DMS53 treated with DMSO at 0.1 percent for 48 hours (cell line): ENCODE measurements around the gene UQCRC2.
"Not testable (repeated sequence)": the region's sequence is repeated elsewhere in the genome, so short reads cannot be mapped to it uniquely, and the experiment has no call there.

Experiments used
- DNase-seq: peaks from one replicate; lab custom pipeline; 2025; ENCODE audit not compliant: unreplicated experiment; lab: John Stamatoyannopoulos, UW

UQCRC2 gene

DNA sequence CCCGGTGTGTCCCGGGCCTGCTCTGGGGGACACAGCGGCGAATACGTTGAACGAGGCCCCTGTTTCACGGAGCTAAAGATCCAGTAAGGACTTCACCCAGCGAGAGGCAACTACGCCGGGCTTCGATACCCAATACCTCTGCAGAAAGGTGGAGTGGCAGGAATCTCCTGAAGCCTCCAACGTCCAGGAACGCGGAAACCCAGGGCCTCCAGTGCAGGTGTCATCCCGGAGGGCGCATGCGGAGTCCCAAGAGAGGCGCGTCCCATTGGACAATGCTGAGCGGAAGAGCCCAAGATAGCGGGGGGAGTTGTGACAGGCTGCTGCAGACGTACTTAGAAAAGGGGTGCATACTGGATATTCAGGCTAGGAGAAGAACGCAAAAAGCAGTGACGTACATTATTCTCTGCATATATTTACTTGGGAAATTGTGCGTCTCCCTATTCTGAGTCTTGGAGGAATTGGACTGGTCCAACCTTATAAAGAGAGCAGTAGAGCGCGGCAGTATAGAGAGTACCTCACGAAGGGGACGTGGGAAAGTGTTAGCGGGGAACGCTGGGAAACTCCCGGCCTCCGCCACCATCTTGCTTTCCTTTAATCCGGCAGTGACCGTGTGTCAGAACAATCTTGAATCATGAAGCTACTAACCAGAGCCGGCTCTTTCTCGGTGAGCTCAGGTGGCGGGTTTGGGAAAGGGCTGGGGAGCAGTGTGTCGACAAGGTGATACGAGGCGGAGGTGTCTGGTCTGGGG is at the start of gene UQCRC2:
UQCRC2 (plus strand) TSS at position 569 of the 748 bp plus-strand sequence; CDS start at position 632, 63 bp downstream.
- DNase-seq: peak; percentile 96

DNA sequence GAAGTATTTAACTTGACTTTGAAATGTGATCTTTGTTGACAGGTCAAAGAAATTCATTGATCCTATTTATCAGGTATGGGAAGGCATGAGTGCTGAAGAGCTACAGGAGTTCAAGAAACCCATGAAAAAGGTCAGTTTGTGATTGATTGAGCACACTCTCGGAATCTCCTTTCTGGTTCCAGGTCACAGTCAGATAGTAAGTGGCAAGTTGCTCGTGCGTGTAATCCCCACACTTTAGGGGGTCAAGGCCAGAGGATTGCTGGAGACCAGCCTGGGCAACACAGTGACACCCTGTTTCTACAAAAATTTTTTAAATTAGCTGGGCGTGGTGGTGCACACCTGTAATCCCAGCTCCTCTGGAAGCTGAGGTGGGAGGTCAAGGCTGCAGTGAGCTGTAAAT is 20.5 kb upstream of the UQCRC2 start:
- DNase-seq: not testable (repeated sequence)

DNA sequence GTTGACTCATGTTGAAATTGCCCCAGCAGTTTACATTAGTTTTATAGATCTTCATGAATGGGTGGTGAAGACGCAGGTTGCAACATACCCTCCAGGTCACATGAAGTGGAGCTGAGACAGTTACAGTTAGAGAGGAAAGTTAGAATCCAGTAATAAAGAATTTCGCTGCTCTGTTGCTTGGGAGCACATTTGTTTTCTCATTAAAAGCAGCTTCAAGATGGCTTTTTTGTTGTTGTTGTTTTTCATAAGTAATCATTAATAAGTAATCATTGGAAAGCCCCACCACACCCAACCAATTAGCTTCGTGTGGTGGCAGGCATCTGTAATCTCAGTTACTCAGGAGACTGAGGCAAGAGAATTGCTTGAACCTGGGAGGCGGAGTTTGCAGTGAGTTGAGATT is 19.8 kb upstream of the UQCRC2 start:
- not testable (repeated sequence) for DNase-seq

DNA sequence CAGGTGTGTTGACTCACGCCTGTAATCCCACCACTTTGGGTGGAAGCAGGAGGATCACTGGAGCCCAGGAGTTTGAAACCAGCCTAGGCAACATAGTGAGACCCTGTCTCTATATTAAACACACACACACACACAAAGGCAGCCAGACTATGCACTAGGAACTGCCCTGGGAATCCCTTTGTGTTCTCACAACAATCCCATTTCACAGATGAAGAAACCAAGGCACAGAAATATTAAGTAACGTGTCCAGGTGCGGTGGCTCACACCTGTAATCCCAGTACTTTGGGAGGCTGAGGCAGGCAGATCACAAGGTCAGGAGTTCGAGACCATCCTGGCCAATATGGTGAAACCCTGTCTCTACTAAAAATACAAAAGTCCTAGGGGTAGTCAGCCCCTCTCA is 19.4 kb upstream of the UQCRC2 start:
- DNase-seq: not testable (repeated sequence)

DNA sequence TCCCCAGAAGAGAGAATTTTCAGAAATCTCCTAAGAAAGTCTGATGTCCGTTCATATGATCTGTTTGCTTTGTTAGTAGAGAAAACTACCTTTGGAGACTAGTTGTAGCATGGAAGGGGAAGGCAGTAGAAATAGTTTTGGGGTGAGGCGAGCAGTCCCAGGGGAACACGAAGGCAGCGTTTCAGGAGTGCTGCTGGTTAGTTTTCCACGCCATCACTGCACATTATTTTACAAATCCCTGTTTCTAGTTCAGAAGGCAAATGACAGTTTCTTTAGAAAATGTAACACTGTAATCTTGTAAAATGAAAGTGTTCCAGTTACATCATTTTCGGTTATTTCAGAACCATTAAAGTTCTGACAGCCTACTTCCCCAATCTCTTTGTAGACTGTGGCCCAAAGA is 16.9 kb upstream of the UQCRC2 start:
- DNase-seq: not testable (repeated sequence)

DNA sequence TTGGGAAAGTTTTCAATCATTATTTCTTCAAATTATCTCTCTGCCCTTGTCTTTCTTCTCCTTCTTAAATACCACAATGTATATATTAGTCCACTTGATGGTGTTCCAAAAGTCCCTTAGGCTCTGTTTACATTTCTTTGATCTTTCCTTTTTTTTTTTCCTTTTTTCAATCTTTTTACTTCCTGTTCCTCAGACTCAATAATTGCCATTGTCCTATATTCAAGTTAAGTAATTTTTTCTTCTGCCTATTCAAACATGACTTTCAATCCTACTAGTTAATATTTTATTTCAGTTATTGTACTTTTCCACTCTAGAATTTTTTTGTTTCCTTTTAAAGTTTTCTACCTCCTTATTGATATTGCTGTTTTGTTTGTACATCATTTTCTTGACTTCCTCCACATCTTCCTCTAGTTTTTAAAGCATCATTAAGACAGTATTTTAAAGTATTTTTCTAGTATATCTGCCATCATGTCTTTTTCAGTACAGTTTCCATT is 15.8 kb upstream of the UQCRC2 start:
- DNase-seq: peak; percentile 5

DNA sequence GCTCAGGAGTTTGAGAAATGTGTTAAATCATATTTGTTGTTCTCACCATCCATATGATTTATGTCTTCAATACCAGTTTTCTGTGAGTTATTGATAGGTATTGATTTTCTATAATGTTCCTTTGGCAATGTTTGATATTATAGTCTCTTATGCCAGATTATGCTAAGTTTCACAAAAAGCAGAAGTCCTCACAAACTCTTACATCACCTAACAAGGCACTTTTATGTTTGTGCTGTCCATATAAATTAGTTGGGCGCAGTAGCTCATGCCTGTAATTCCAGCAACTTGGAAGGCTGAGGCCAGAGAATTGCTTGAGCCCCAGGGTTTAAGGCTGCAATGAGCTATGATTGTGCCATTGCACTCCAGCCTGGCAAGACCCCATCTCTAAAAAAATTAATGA is 12.6 kb upstream of the UQCRC2 start:
- no peak for DNase-seq

DNA sequence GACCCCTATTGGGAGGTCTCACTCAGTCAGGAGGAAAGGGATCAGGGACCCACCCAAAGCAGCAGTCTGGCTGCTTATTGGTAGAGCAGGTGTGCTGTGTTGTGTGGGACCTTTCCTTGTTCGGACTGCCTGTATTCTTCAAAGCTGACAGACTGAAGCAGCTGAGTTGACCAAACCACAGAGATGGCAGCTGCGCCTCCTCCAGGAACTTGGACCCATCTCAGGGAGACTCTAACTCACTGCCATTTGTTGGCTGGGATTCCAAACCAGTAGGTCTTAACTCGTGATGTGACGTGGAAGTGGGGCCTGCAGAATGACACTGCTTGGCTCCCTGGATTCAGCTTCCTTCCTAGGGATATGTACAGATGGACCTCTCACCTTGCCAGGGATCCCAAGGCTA is 9.6 kb upstream of the UQCRC2 start:
- DNase-seq: no peak

DNA sequence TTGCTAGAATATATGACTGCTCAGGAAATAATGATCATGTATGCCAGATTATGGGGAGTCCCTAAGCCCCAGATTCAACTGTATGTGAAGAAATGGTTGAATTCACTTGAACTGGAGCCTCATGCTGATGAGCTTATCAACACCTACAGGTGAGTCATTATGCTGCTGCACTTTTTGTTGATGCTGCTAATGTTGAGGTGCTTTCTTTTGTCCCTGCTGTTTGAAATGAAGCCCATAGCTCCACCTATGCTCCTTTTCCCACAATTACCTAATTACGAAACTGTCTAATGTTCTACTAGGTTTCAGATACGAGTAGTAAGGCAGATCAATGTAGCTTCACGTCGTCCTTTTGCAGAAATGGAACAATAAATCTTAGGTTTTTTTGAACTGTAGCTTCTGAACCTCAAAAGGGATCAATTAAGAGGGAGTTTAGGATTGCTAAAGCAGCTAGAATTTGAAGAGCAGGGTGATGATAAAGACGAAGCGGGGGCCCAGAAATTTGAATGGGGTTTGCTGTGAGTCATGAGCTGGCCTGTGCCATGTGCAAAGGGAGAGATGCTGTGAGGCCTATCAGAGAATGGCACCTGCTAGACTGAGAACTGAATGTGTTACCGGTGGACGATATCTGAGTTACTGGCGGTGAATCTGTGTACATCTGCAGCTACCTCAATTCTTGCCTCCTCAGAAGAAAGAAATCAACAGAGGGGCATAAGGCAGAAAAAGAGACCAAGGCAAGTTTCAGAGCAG is 6.1 kb upstream of the UQCRC2 start:
- DNase-seq: no peak

DNA sequence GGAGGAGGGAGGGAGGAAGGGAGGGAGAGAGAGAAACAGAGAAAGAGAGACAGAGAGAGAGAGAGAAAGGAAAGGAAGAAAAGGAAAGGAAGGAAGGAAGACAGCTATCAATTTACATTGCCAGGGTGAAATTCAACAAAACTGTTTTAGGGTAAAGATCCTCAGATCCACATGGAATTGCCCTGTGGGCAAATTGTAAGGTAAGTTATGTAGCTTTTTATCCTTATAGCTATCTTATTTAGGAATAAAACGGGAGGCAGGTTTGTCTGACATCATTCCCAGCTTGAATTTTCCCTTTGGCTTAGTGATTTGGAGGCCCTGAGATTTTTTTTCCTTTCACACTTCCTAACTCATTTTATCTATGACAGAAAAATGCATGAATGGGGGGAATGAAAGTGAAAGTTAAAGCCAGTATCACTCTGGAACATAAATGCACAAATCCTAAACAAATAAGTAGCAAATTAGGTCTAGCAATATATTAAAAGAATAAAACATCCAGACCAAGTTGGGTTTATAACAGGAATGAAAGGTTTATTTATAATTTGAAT is 3.4 kb upstream of the UQCRC2 start:
- no peak for DNase-seq

DNA sequence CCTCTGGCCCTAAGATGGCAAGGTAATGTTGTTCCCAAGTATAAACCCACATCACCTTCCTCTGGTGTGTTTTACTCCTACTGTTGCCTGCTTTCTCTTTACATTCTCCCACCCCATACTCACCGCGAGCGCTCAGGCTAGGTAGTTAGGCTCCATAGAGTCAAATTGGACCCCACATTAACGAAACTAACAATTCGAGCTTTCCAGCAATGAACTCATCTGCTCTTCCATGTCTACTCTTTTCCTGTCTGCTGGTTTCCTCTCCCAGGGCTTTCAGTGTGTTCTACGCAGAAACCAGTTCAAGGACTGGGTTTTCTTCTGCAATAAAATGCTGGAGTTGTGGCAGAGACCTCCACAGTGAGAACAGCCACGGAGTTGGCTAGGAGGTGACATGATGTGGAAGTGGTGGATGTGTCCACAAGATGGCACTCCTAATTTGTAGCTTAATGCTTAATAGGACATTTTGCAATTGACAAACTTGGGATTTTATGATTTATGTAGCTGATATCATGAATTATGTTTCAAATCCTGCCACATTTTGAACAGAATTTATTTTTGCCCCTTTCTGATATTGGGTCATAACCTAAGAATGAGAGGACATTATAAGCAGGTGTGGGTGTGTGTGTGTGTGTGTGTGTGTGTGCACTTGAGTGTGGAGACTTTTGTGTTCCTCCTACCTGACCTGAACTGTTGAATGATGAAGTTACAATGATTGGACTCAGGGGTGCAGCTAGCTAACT is 2.2 kb upstream of the UQCRC2 start:
- DNase-seq: no peak

DNA sequence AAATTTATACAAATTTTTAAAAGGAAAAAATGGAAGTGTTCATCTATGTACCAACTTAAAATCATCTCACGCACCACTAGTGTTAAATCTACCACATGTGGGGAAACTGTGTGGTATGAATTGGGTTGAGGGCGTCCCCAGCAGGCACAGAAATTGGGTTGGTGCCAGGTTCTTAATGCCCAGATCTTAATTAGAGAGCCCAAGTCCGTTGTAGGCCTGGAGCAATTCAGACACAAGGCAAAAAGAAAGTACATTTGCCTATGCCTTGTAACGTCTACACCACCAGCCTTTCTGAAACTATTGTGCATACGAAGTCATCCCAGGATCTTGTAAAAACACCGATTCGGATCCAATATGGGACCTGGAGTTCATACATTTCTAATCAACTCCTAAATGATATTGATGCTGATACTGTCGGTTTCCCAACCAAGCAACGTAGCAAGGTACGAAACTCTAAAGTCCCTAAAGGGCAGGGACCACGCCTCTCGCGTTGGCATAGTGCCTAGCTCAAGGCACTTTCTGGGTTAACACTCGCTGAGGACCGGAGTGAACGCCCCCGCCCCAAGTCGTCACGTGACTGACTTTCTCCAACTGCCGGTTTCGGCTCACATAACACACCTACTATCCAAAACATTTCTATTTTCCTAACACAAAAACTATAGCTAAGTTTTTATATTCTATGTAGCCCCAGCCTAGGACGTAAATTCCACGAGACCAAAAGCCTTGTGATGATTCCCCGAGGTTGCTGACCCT is 945 bp upstream of the UQCRC2 start:
- DNase-seq: peak; percentile 19

DNA sequence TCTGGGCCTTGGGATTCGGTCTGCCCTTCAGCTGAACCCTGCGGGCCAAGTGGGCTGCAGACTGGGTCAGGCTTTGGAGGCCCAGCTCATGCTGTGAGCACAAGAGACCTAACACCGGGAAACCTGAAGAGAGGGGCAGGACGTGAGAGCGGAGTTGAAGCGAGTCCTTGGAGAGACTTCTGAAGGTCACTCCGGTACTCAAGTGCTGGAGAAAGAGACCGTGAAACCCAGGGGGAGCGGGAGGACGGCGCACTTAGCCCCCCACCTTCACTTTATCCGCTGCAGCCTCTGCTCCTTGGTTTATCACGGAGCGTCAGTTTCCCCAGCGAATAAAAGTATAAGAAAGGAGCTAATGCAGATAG is 361 bp downstream of the UQCRC2 start:
- DNase-seq: no peak

DNA sequence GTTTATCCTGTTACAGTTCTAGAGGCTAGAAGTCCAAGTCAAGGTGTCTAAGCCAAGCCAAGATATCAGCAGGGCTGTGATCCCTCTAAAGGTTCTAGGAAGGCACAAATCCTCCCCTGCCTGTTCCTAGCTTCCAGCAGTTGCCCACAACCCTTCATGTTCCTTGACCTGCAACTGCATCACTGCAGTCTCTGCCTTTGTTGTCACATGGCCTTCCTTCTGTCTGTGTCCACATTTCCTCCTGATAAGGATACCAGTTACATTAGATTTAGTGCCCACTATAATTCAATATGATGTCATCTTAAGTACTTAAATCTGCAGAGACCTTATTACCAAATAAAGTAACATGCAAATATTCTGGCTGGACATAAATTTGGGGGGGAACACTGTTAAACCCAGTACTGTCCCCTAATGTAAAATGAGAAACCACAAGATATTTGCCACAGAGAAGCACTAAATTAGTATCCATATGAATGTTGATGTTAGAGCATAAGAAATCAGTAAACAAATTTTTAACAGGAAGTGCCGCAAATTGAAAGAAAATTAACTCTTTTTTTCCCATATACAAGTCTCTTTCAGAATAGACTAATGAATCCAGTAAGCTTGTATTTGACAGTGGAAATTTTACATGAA is 4.7 kb downstream of the UQCRC2 start:
- no peak for DNase-seq

DNA sequence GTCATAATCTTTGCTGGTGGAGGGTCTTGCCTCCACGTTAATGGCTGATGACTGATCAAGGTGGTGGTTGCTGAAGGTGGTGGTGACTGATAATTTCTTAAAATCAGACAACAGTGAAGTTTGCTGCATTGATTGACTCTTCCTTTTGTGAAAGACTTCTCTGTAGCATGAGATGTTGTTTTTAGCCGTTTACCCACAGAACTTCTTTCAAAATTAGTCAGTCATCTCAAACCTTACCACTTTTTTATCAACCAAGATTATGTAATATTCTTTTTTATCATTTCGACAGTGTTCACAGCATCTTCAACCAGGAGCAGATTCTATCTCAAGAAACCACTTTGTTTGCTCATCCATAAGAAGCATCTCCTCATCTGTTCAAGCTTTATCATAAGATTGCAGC is 5.9 kb downstream of the UQCRC2 start:
- no peak for DNase-seq

DNA sequence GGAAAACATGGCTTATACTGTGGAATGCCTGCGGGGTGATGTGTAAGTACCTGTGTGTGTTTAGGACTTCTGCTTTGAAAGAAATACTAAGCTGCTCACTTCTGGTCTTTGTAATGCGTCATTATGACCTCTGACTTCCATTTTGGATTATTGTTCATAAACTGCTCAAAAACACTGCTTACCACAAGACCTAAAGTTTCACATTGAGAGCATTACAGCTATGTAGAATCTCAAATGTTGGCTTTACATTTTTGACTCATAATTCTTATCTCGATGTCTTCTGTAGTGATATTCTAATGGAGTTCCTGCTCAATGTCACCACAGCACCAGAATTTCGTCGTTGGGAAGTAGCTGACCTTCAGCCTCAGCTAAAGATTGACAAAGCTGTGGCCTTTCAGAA is 9.3 kb downstream of the UQCRC2 start:
- no peak for DNase-seq

DNA sequence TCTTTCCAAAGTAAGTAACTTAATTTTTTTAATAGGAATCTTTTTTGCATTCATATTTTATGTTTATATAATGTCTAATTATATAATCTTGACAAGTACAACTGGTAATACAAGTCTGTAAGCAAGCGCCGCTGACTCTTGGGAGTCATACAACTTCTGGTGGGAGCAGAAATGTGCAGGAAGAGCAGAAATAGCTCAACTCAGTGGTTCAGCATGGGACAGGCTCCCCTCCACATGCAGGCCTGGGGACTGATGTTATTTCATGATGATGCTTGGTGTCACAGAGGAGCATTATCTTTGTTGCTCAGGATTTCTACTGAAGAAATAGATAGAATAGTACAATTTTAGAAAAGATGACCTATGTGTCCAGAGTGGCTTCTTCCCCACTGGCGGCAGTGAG is 10.7 kb downstream of the UQCRC2 start:
- no peak for DNase-seq

DNA sequence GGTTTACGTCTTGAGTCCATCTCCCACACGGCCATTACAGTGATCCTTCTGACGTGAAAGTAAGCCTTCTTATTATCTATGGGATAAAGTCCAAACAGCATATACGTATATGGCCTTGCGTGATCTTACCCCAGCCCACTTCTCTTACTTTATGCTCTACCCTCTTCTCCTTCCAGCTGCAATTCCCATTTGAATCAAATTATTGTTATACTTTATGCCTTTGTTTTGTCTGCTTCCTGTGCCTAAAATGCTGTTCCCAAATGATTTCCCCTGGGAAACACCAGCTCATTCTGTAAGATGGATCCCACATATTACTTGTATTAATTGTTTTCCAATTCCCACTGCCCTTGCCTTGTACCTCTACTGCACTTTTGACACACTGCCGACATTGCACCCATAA is 11.2 kb downstream of the UQCRC2 start:
- DNase-seq: no peak

DNA sequence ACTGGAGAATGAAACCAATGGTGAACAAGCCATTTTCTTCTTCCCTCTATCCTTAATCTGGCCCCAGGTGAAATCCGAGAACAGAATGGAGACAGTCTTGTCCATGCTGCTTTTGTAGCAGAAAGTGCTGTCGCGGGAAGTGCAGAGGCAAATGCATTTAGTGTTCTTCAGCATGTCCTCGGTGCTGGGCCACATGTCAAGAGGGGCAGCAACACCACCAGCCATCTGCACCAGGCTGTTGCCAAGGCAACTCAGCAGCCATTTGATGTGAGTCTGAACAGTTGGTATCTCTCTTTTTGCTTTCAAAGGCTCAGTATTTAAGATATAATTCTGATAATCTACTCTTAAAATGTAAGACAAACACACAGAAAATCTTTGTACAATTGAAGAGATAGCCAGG is 18.7 kb downstream of the UQCRC2 start:
- no peak for DNase-seq

DNA sequence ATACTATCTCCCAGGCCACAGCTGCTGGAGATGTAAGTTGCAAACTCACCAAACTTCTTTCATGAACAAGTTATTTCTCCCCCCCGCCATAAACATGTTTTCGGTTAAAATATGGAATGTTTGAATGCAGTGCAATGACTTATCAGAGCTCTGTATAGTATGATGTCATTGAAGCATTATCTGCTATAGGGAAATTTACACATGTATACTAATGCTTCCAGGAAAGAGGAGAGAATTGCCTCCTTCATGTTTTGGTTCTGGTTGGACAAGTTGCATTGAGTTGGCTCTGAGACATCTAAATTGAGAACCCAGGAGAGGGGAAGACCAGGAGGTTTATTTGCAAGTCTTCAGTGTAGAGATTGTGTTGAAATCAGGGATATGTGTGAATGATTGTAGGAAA is 20.8 kb downstream of the UQCRC2 start:
- no peak for DNase-seq
